HG03045 (cell line): ENCODE measurements around the gene P2RY12.

Experiments
- ATAC-seq: cut with Tn5 transposase; IDR thresholded peaks from one replicate; pipeline ENCODE4 v1.9.1; 2021; ENCODE audit warnings: mild to moderate bottlenecking, moderate library complexity; ENCODE audit not compliant: unreplicated experiment

P2RY12 gene

GRCh38 chr3:151309566-151309965 is 75.0 kb downstream of the P2RY12 start:
- no peak for ATAC-seq

- ATAC-seq, result no peak
Measured at GRCh38 chr3:151307583-151308488, 76.7 kb downstream of the P2RY12 start.

GRCh38 chr3:151307131-151307530 is 77.4 kb downstream of the P2RY12 start:
- ATAC-seq, result no peak

- ATAC-seq, result no peak
Measured at GRCh38 chr3:151306168-151306810, 78.3 kb downstream of the P2RY12 start.

GRCh38 chr3:151305775-151306151 is 78.8 kb downstream of the P2RY12 start:
- ATAC-seq, result no peak

GRCh38 chr3:151305060-151305774 is 79.3 kb downstream of the P2RY12 start:
- no peak for ATAC-seq

GRCh38 chr3:151303751-151304150 is 80.8 kb downstream of the P2RY12 start:
- ATAC-seq, result no peak

GRCh38 chr3:151301787-151302186 is 82.8 kb downstream of the P2RY12 start:
- no peak for ATAC-seq

GRCh38 chr3:151300539-151300938 is 84.0 kb downstream of the P2RY12 start:
- ATAC-seq, result no peak

GRCh38 chr3:151299006-151299405 is 85.5 kb downstream of the P2RY12 start:
- no peak for ATAC-seq

- ATAC-seq, result no peak
Measured at GRCh38 chr3:151297429-151297828, 87.1 kb downstream of the P2RY12 start.

GRCh38 chr3:151296226-151296625 is 88.3 kb downstream of the P2RY12 start:
- no peak for ATAC-seq

GRCh38 chr3:151293127-151293526 is 91.4 kb downstream of the P2RY12 start:
- no peak for ATAC-seq

GRCh38 chr3:151290673-151291072 is 93.9 kb downstream of the P2RY12 start:
- ATAC-seq, result no peak

- ATAC-seq, result no peak
Measured at GRCh38 chr3:151289445-151289844, 95.1 kb downstream of the P2RY12 start.
